ENCODE data around the gene PDE3A.
"Not testable (repeated sequence)": the region's sequence is repeated elsewhere in the genome, so short reads cannot be mapped to it uniquely, and the experiment has no call there.

PDE3A gene

GRCh38 chr12:20549108-20549719, 180.9 kb downstream of the PDE3A start:
- Histone ChIP-seq H3K9ac (ENCODE audit: low read length) (no peak overlapping the region), H2AK5ac (ENCODE audit: low read length) (no peak overlapping the region), H3K9me3 (ENCODE audit: insufficient read depth, low read depth, low read length) (peaks cover 3% of the 10 kb centered on the region), H2BK5ac (ENCODE audit: low read depth, low read length, poor library complexity) (no peak overlapping the region), H4K8ac (ENCODE audit: low read depth, low read length) (no peak overlapping the region), H3K4ac (ENCODE audit: low read depth, low read length) (no peak overlapping the region), H3K79me1 (ENCODE audit: low read length) (no peaks in the 10 kb centered on the region), H3K4me3 (ENCODE audit: low read depth, low read length) (no peak overlapping the region), H4K12ac (ENCODE audit: low read depth, low read length) (no peak overlapping the region), H3K23ac (ENCODE audit: low read length) (no peak overlapping the region), H3K27ac (ENCODE audit: low read depth, low read length) (no peak overlapping the region), H3K18ac (ENCODE audit: low read length) (no peak overlapping the region), H3K14ac (ENCODE audit: low read length) (no peak overlapping the region), H4K91ac (ENCODE audit: low read depth, low read length) (no peak overlapping the region), H3K36me3 (ENCODE audit: control insufficient read depth in 1 of 2, insufficient read depth in 2 of 2, low read length in 2 of 2) (peaks cover 0 to 2% of the 10 kb centered on the region in 2 experiments), H3K4me2 (ENCODE audit: low read length) (no peak overlapping the region), H3K27me3 (ENCODE audit: insufficient read depth, low read length) (no peaks in the 10 kb centered on the region), H2AFZ (ENCODE audit: insufficient read depth, low read length, poor library complexity) (no peak overlapping the region), H3K79me2 (ENCODE audit: control insufficient read depth, insufficient read depth, low read length, poor library complexity) (no peaks in the 10 kb centered on the region), H2BK12ac (ENCODE audit: low read length) (no peak overlapping the region), H3K4me1 (ENCODE audit: control insufficient read depth in 1 of 2, insufficient read depth in 2 of 2, low read length in 2 of 2) (no peaks in the 10 kb centered on the region), H2BK120ac (ENCODE audit: insufficient read depth, low read length, poor library complexity) (no peak overlapping the region)
- no CpG with 5 or more reads among the region's 2 CpGs for WGBS (ENCODE audit: extremely low coverage, insufficient coverage, insufficient read length)
- no peak for DNase-seq

GRCh38 chr12:20551742-20552442, 183.6 kb downstream of the PDE3A start:
- H2AFZ ChIP-seq (ENCODE audit: insufficient read depth, low read length, poor library complexity); DNase-seq; H3K36me3 ChIP-seq (ENCODE audit: control insufficient read depth in 1 of 2, insufficient read depth in 2 of 2, low read length in 2 of 2); H3K14ac ChIP-seq (ENCODE audit: low read length); H3K23ac ChIP-seq (ENCODE audit: low read length); H2BK5ac ChIP-seq (ENCODE audit: low read depth, low read length, poor library complexity); H2BK12ac ChIP-seq (ENCODE audit: low read length); H4K8ac ChIP-seq (ENCODE audit: low read depth, low read length); H3K4me1 ChIP-seq (ENCODE audit: control insufficient read depth in 1 of 2, insufficient read depth in 2 of 2, low read length in 2 of 2); H2AK5ac ChIP-seq (ENCODE audit: low read length); H3K4me3 ChIP-seq (ENCODE audit: low read depth, low read length); H3K9me3 ChIP-seq (ENCODE audit: insufficient read depth, low read depth, low read length); H3K27ac ChIP-seq (ENCODE audit: low read depth, low read length); H3K4me2 ChIP-seq (ENCODE audit: low read length); H3K27me3 ChIP-seq (ENCODE audit: insufficient read depth, low read length); H2BK120ac ChIP-seq (ENCODE audit: insufficient read depth, low read length, poor library complexity); H3K79me2 ChIP-seq (ENCODE audit: control insufficient read depth, insufficient read depth, low read length, poor library complexity); H3K4ac ChIP-seq (ENCODE audit: low read depth, low read length); H3K9ac ChIP-seq (ENCODE audit: low read length); H4K12ac ChIP-seq (ENCODE audit: low read depth, low read length); H3K18ac ChIP-seq (ENCODE audit: low read length); H4K91ac ChIP-seq (ENCODE audit: low read depth, low read length); H3K79me1 ChIP-seq (ENCODE audit: low read length): not testable (repeated sequence)
- no CpG with 5 or more reads among the region's 48 CpGs for WGBS (ENCODE audit: extremely low coverage, insufficient coverage, insufficient read length)

- H4K12ac ChIP-seq (ENCODE audit: low read depth, low read length); H3K36me3 ChIP-seq (ENCODE audit: control insufficient read depth in 1 of 2, insufficient read depth in 2 of 2, low read length in 2 of 2); H3K4ac ChIP-seq (ENCODE audit: low read depth, low read length); H4K91ac ChIP-seq (ENCODE audit: low read depth, low read length); H3K27me3 ChIP-seq (ENCODE audit: insufficient read depth, low read length); H2AK5ac ChIP-seq (ENCODE audit: low read length); H3K4me2 ChIP-seq (ENCODE audit: low read length); H2BK5ac ChIP-seq (ENCODE audit: low read depth, low read length, poor library complexity); H2AFZ ChIP-seq (ENCODE audit: insufficient read depth, low read length, poor library complexity); H3K79me1 ChIP-seq (ENCODE audit: low read length); H3K4me1 ChIP-seq (ENCODE audit: control insufficient read depth in 1 of 2, insufficient read depth in 2 of 2, low read length in 2 of 2); H3K27ac ChIP-seq (ENCODE audit: low read depth, low read length); H2BK12ac ChIP-seq (ENCODE audit: low read length); H3K4me3 ChIP-seq (ENCODE audit: low read depth, low read length); H3K23ac ChIP-seq (ENCODE audit: low read length); H4K8ac ChIP-seq (ENCODE audit: low read depth, low read length); H3K9ac ChIP-seq (ENCODE audit: low read length); H3K14ac ChIP-seq (ENCODE audit: low read length); H3K79me2 ChIP-seq (ENCODE audit: control insufficient read depth, insufficient read depth, low read length, poor library complexity); H3K9me3 ChIP-seq (ENCODE audit: insufficient read depth, low read depth, low read length); H3K18ac ChIP-seq (ENCODE audit: low read length); DNase-seq; H2BK120ac ChIP-seq (ENCODE audit: insufficient read depth, low read length, poor library complexity): not testable (repeated sequence)
- WGBS (ENCODE audit: extremely low coverage, insufficient coverage, insufficient read length), result no CpG with 5 or more reads among the region's 23 CpGs
Measured at GRCh38 chr12:20552586-20552985, 184.2 kb downstream of the PDE3A start.

GRCh38 chr12:20555015-20555414, 186.7 kb downstream of the PDE3A start:
- Histone ChIP-seq H2AK5ac (ENCODE audit: low read length) (no peak overlapping the region), H3K79me2 (ENCODE audit: control insufficient read depth, insufficient read depth, low read length, poor library complexity) (no peaks in the 10 kb centered on the region), H4K12ac (ENCODE audit: low read depth, low read length) (peak overlapping the region; percentile 30), H3K18ac (ENCODE audit: low read length) (no peak overlapping the region), H2BK12ac (ENCODE audit: low read length) (no peak overlapping the region), H3K4ac (ENCODE audit: low read depth, low read length) (no peak overlapping the region), H3K4me1 (ENCODE audit: control insufficient read depth in 1 of 2, insufficient read depth in 2 of 2, low read length in 2 of 2) (no peaks in the 10 kb centered on the region), H3K14ac (ENCODE audit: low read length) (no peak overlapping the region), H3K36me3 (ENCODE audit: control insufficient read depth in 1 of 2, insufficient read depth in 2 of 2, low read length in 2 of 2) (peaks cover 0 to 2% of the 10 kb centered on the region in 2 experiments), H2AFZ (ENCODE audit: insufficient read depth, low read length, poor library complexity) (no peak overlapping the region), H4K91ac (ENCODE audit: low read depth, low read length) (no peak overlapping the region), H2BK5ac (ENCODE audit: low read depth, low read length, poor library complexity) (no peak overlapping the region), H3K4me3 (ENCODE audit: low read depth, low read length) (no peak overlapping the region), H3K9me3 (ENCODE audit: insufficient read depth, low read depth, low read length) (peaks cover 3% of the 10 kb centered on the region), H3K27ac (ENCODE audit: low read depth, low read length) (no peak overlapping the region), H3K27me3 (ENCODE audit: insufficient read depth, low read length) (no peaks in the 10 kb centered on the region), H3K4me2 (ENCODE audit: low read length) (no peak overlapping the region), H3K23ac (ENCODE audit: low read length) (no peak overlapping the region), H4K8ac (ENCODE audit: low read depth, low read length) (no peak overlapping the region), H3K79me1 (ENCODE audit: low read length) (no peaks in the 10 kb centered on the region), H2BK120ac (ENCODE audit: insufficient read depth, low read length, poor library complexity) (no peak overlapping the region), H3K9ac (ENCODE audit: low read length) (no peak overlapping the region)
- WGBS (ENCODE audit: extremely low coverage, insufficient coverage, insufficient read length), result no CpG with 5 or more reads among the region's 10 CpGs
- no peak for DNase-seq

All from trophoblast cell (in vitro differentiated cells and primary cell).